ENCODE measurements around the gene ZNF548.
"Not testable (repeated sequence)": the region's sequence is repeated elsewhere in the genome, so short reads cannot be mapped to it uniquely, and the experiment has no call there.

ZNF548 gene

GRCh38 chr19:57389730-57390598, at the start of gene ZNF548:
Gene ZNF548, plus strand, starts transcription at chr19:57389854. Its CDS starts 246 bp downstream, at chr19:57390100.
- DNase-seq: peak; percentile 99

GRCh38 chr19:57342582-57342981, 47.1 kb upstream of the ZNF548 start:
- DNase-seq: no peak

GRCh38 chr19:57348136-57348535, 41.5 kb upstream of the ZNF548 start:
- no peak for DNase-seq

GRCh38 chr19:57350877-57351805, 38.5 kb upstream of the ZNF548 start, which contains the start of gene ZNF304:
Gene ZNF304, plus strand, starts transcription at chr19:57351271. Its CDS starts 394 bp downstream, at chr19:57351665.
- peak; percentile 93 for DNase-seq

- no peak for DNase-seq
These were observed 37.8 kb upstream of the ZNF548 start for GRCh38 chr19:57351867-57352266.

GRCh38 chr19:57355916-57356315, 33.7 kb upstream of the ZNF548 start:
- DNase-seq: no peak

- DNase-seq: no peak
These were observed 32.2 kb upstream of the ZNF548 start for GRCh38 chr19:57357406-57357805.

GRCh38 chr19:57359300-57359699, 30.4 kb upstream of the ZNF548 start:
- no peak for DNase-seq

- DNase-seq: no peak
These were observed 27.2 kb upstream of the ZNF548 start for GRCh38 chr19:57362419-57362818.

GRCh38 chr19:57362997-57363687, 26.5 kb upstream of the ZNF548 start, which contains the start of the genes TRAPPC2B and ZNF547:
Gene TRAPPC2B, plus strand, starts transcription at chr19:57363551. Its CDS starts 1,283 bp downstream, at chr19:57364834.
Gene ZNF547, plus strand, starts transcription at chr19:57363551. Its CDS starts 5,005 bp downstream, at chr19:57368556.
- peak; percentile 99 for DNase-seq

- DNase-seq: no peak
These were observed 25.9 kb upstream of the ZNF548 start for GRCh38 chr19:57363688-57364181.

GRCh38 chr19:57366776-57367175, 22.9 kb upstream of the ZNF548 start:
- no peak for DNase-seq

- no peak for DNase-seq
These were observed 15.5 kb upstream of the ZNF548 start for GRCh38 chr19:57374179-57374578.

GRCh38 chr19:57374647-57375046, 15.0 kb upstream of the ZNF548 start:
- DNase-seq: not testable (repeated sequence)

GRCh38 chr19:57376151-57376550, 13.5 kb upstream of the ZNF548 start:
- DNase-seq: no peak

GRCh38 chr19:57377498-57378146, 12.0 kb upstream of the ZNF548 start:
- no peak for DNase-seq

- no peak for DNase-seq
These were observed 8.7 kb upstream of the ZNF548 start for GRCh38 chr19:57380923-57381322.

GRCh38 chr19:57382806-57383488, 6.7 kb upstream of the ZNF548 start:
- no peak for DNase-seq

GRCh38 chr19:57389194-57389729, 392 bp upstream of the ZNF548 start:
- no peak for DNase-seq

GRCh38 chr19:57395710-57396109, 6.1 kb downstream of the ZNF548 start:
- no peak for DNase-seq

- DNase-seq: no peak
These were observed 9.2 kb downstream of the ZNF548 start for GRCh38 chr19:57398868-57399267.
